Endothelial cell of umbilical vein (primary cell): ENCODE data around the gene DNAJC6. TPM values are rescaled to one million over a fixed set of nuclear protein-coding genes. Genes with fewer than 3 reads are reported as not detected.

Source experiments
- BruUV-seq: library from RNA; stranded (reverse); fragments of 400-500 nt; replicated peaks from 2 replicates; lab custom pipeline; 2021; lab: Mats Ljungman, UMichigan
- CTCF ChIA-PET: fragments of 300-600, 350-600 bp; sonication (Branson Sonifier 250); formaldehyde crosslinking; loops from one replicate; lab custom pipeline; 2021; ENCODE audit warnings: antibody characterized with exemption, inconsistent platforms; lab: Charles Lee
- POLR2A ChIA-PET: fragments of 300-600, 350-600 bp; sonication (Branson Sonifier 250); formaldehyde crosslinking; loops from one replicate; lab custom pipeline; 2021; ENCODE audit warnings: antibody characterized with exemption, inconsistent platforms; lab: Charles Lee
- DNase-seq: peaks from one replicate; pipeline ENCODE4 v3.0.0-alpha.2; 2011; ENCODE audit warnings: low read depth, low spot score
- FAIRE-seq: peaks from 2 replicates; lab custom pipeline; 2011; peaks lifted over from hg19 to GRCh38; lab: Jason Lieb, UNC
- H2AFZ ChIP-seq: 2 replicates; pipeline ENCODE4 v1.6.0; 2012; ENCODE audit warnings: low read depth, low read length, control low read depth, inconsistent platforms
- H3K27ac ChIP-seq: 2 replicates; pipeline ENCODE4 v1.5.1; 2011; ENCODE audit warnings: low read depth, mild to moderate bottlenecking, control low read depth, low read length, moderate library complexity; ENCODE audit not compliant: insufficient read depth
- H3K27me3 ChIP-seq, 2 experiments: 2 replicates each; pipeline versions ENCODE4 v1.6.0 to v1.6.1; 2011; ENCODE audit warnings: low read length in 2 of 2, mixed read lengths in 1 of 2; ENCODE audit not compliant: control insufficient read depth in 2 of 2, insufficient read depth in 2 of 2
- H3K36me3 ChIP-seq, 2 experiments: 2 replicates in 1 of 2; 3 replicates in 1 of 2; pipeline ENCODE4 v1.5.1; 2011; ENCODE audit warnings: low read length in 2 of 2, mild to moderate bottlenecking in 1 of 2, moderate library complexity in 1 of 2; ENCODE audit not compliant: control insufficient read depth in 2 of 2, insufficient read depth in 2 of 2; ENCODE audit errors: extremely low read depth in 1 of 2
- H3K4me1 ChIP-seq: 3 replicates; pipeline ENCODE4 v1.5.1; 2011; ENCODE audit warnings: mild to moderate bottlenecking, low read length; ENCODE audit not compliant: control insufficient read depth, insufficient read depth; ENCODE audit errors: extremely low read depth
- H3K4me2 ChIP-seq: 2 replicates; pipeline ENCODE4 v1.6.1; 2011; ENCODE audit warnings: low read length, control low read depth, mixed read lengths; ENCODE audit not compliant: insufficient read depth
- H3K4me3 ChIP-seq, 3 experiments: fragments of 200-600 bp in 1 of 3; sonication (generic), shearing (Covaris generic) in 1 of 3; replicated peaks in 1 of 3; 2 replicates each; pipeline ENCODE4 v1.5.1; 2011 to 2016; ENCODE audit warnings: control low read depth in 3 of 3, low read length in 3 of 3, mild to moderate bottlenecking in 2 of 3, inconsistent platforms in 1 of 3, low read depth in 1 of 3, moderate library complexity in 1 of 3; ENCODE audit not compliant: insufficient read depth in 1 of 3
- H3K79me2 ChIP-seq: 2 replicates; pipeline ENCODE4 v1.6.0; 2012; ENCODE audit warnings: low read length, inconsistent platforms; ENCODE audit not compliant: control insufficient read depth, insufficient read depth
- H3K9ac ChIP-seq: replicated peaks from 2 replicates; pipeline ENCODE3; 2011; ENCODE audit warnings: low read length, control low read depth; ENCODE audit not compliant: insufficient read depth; ENCODE audit errors: extremely low read depth
- H3K9me1 ChIP-seq: replicated peaks from 3 replicates; pipeline ENCODE4 v1.6.0; 2011; ENCODE audit warnings: mild to moderate bottlenecking, low read length; ENCODE audit not compliant: control insufficient read depth, insufficient read depth; ENCODE audit errors: extremely low read depth
- H3K9me3 ChIP-seq: replicated peaks from 2 replicates; pipeline ENCODE4 v1.5.1; 2012; ENCODE audit warnings: low read length, inconsistent platforms; ENCODE audit not compliant: control insufficient read depth, insufficient read depth
- H4K20me1 ChIP-seq: replicated peaks from 2 replicates; pipeline ENCODE3; 2011; ENCODE audit warnings: mild to moderate bottlenecking, low read length; ENCODE audit not compliant: control insufficient read depth, insufficient read depth; ENCODE audit errors: extremely low read depth
- CTCF ChIP-seq, 2 donors: IDR thresholded peaks; 1 replicate in 1 of 2; 2 replicates in 1 of 2; pipeline ENCODE4 v1.5.1; 2011; ENCODE audit warnings: low read length in 2 of 2, mild to moderate bottlenecking in 2 of 2, moderate library complexity in 2 of 2, control low read depth in 1 of 2, inconsistent platforms in 1 of 2, low read depth in 1 of 2; ENCODE audit not compliant: insufficient read depth in 1 of 2; ENCODE audit errors: extremely low read depth in 1 of 2
- EZH2 ChIP-seq: IDR thresholded peaks from 2 replicates; pipeline ENCODE4 v1.6.1; 2012; ENCODE audit warnings: borderline replicate concordance, low read depth, mild to moderate bottlenecking, moderate library complexity, low read length, inconsistent platforms; ENCODE audit not compliant: severe bottlenecking
- FOS ChIP-seq: IDR thresholded peaks from 2 replicates; pipeline ENCODE4 v1.6.1; 2011; ENCODE audit warnings: mild to moderate bottlenecking, low read length, moderate library complexity, borderline replicate concordance; ENCODE audit not compliant: insufficient read depth
- GATA2 ChIP-seq: IDR thresholded peaks from 2 replicates; pipeline ENCODE4 v1.7.0; 2011; ENCODE audit warnings: low read depth, mild to moderate bottlenecking, moderate library complexity, mixed read lengths, low read length; ENCODE audit not compliant: insufficient read length, insufficient read depth
- JUN ChIP-seq: IDR thresholded peaks from 2 replicates; pipeline ENCODE4 v1.6.1; 2011; ENCODE audit warnings: borderline replicate concordance, low read depth; ENCODE audit not compliant: insufficient read length, insufficient read depth
- MAX ChIP-seq: IDR thresholded peaks from 2 replicates; pipeline ENCODE4 v1.6.1; 2011; ENCODE audit not compliant: insufficient read depth, insufficient read length
- MYC ChIP-seq: IDR thresholded peaks from one replicate; pipeline ENCODE4 v1.6.1; 2011; ENCODE audit warnings: mild to moderate bottlenecking, low read depth, low read length
- POLR2A ChIP-seq: IDR thresholded peaks from 2 replicates; pipeline ENCODE4 v1.6.1; 2012; ENCODE audit warnings: low read depth, mild to moderate bottlenecking, control low read depth, low read length
- POLR2AphosphoS5 ChIP-seq: IDR thresholded peaks from 2 replicates; pipeline ENCODE4 v1.6.1; 2012; ENCODE audit warnings: low read depth, mild to moderate bottlenecking, control low read depth, low read length, moderate library complexity; ENCODE audit not compliant: insufficient read depth
- dilution Hi-C: fragments of 300-500 bp; cut with MboI; formaldehyde crosslinking; loops from one replicate; pipeline ENCODE4 v1.15.0; 2019; ENCODE audit warnings: low sequenced_read_pairs; ENCODE audit not compliant: extremely low pct_ligation_motif_present
- intact Hi-C: fragments of 100-400 bp; cut with micrococcal nuclease; formaldehyde crosslinking; loops from one replicate; pipeline ENCODE4 v1.10.0; 2022
- polyA plus RNA-seq, 4 experiments: library from polyadenylated mRNA; depleted of rRNA in 3 of 4; stranded (reverse) in 3 of 4; unstranded in 1 of 4; fragments of >200 nt; gene quantifications; 2 replicates each; pipeline versions ENCODE4 v1.2.1 to v1.2.3, GENCODE V29; 2011 to 2012; ENCODE audit warnings: missing spikeins in 1 of 4
- total RNA-seq: library from RNA; stranded (reverse); gene quantifications from 2 replicates; pipeline ENCODE4 v1.2.3, GENCODE V29; 2021

DNAJC6 gene
- total and polyA plus RNA-seq, 2 donors (not counting 3 experiments of a cell fraction or from before 2014, with no cell fraction given), result 2.3 to 4.9 TPM

DNA sequence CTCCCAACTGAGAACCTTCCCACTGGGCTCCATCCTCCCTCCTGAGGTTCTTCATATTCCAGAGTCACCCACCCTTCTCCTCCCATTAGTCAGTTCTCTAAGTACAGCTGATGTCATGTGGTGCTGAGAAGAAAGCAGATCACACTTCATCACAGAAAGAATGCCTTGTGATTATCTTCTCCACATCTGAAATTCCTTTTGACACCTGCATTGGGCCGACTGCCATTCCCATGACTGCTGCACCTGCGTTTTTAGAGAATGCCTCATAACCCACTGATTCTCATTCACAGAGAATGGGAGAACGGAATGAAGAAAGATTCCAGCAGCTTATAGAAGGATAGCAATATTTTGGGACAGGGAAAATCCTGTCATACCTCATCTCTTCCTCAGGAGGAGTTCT is 125.4 kb downstream of the DNAJC6 start:
- Histone ChIP-seq H2AFZ (no peak overlapping the region), H3K4me3 (no peak overlapping the region), H4K20me1 (no peaks in the 10 kb centered on the region), H3K36me3 (peaks cover 5 to 20% of the 10 kb centered on the region in 2 experiments), H3K4me2 (no peak overlapping the region), H3K79me2 (peaks cover 12% of the 10 kb centered on the region), H3K9me1 (no peaks in the 10 kb centered on the region), H3K4me1 (peaks cover 21% of the 10 kb centered on the region), H3K9ac (no peak overlapping the region), H3K27me3 (no peaks in the 10 kb centered on the region), H3K27ac (no peak overlapping the region), H3K9me3 (no peaks in the 10 kb centered on the region)
- dilution Hi-C loops, result no loop called here
- BruUV-seq, result no TSS peak
- TF ChIP-seq EZH2 (no peak), POLR2AphosphoS5 (no peak), POLR2A (no peak), MAX (no peak), FOS (no peak)
- FAIRE-seq (no peak), DNase-seq (no peak)
- ChIA-PET POLR2A (no interaction called here), CTCF (interaction anchor here (1.3 to 7.7 kb wide), 3 partner anchors 25 to 253 kb away, joined by 3 to 104 read pairs (median 18); no protein-coding TSS in a partner anchor)
- intact Hi-C loops, result loop anchor here (5.0 kb wide), 4 partner anchors 78 to 1013 kb away; no protein-coding TSS in a partner anchor

DNA sequence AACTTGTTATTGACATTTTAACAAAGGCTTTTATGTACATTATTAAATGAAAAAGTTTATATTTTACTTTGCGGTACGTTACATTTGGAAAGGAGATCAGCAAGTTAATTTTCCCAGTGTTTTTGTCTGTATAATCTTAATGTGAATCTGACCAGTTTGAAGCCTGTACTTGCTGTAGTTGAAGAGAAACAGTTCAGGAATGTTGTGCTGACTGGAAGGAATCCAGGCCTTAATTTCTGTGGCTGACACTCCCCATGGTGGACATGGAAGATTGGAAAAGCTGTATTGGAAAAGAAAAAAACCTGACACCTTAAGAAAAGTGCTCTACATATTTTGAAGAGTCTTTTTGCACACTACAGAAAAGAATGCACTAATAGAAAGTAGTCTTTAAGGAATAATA is 126.6 kb downstream of the DNAJC6 start:
- no peak for DNase-seq
- H3K4me1 ChIP-seq, result peaks cover 10% of the 10 kb centered on the region
- H3K4me3 ChIP-seq, result no peak overlapping the region
- BruUV-seq, result no TSS peak
- H2AFZ ChIP-seq, result no peak overlapping the region
- TF ChIP-seq JUN (no peak), MAX (no peak), POLR2A (no peak), FOS (no peak), POLR2AphosphoS5 (no peak), CTCF (IDR thresholded peaks at IDR 0.05; ENCODE audit: extremely low read depth in 1 of 2, insufficient read depth in 1 of 2, low read depth in 1 of 2, low read length in 2 of 2) (no peak), MYC (no peak), GATA2 (no peak), EZH2 (no peak)
- dilution Hi-C loops (no loop called here), intact Hi-C loops (no loop called here)
- no peaks in the 10 kb centered on the region for H3K9me3 ChIP-seq
- CTCF ChIA-PET, result interaction anchor here (0.6 to 7.7 kb wide), 4 partner anchors 18 to 360 kb away, joined by 3 to 104 read pairs (median 10); no protein-coding TSS in a partner anchor
- POLR2A ChIA-PET, result no interaction called here
- H3K9ac ChIP-seq, result no peak overlapping the region
- no peak for FAIRE-seq
- no peak overlapping the region for H3K4me2 ChIP-seq
- H3K9me1 ChIP-seq, result no peaks in the 10 kb centered on the region
- no peak overlapping the region for H3K27ac ChIP-seq
- no peaks in the 10 kb centered on the region for H4K20me1 ChIP-seq
- no peaks in the 10 kb centered on the region for H3K27me3 ChIP-seq
- H3K79me2 ChIP-seq, result peaks cover 8% of the 10 kb centered on the region
- H3K36me3 ChIP-seq, result peaks cover 5 to 14% of the 10 kb centered on the region in 2 experiments
